Neuronal stem cell (in vitro differentiated cells): ENCODE measurements around the gene NUP93.
A peak's percentile ranks its signal among the peaks of the same experiment; 100 is the strongest.

Experiments
- DNase-seq: peaks from one replicate; pipeline ENCODE4 v3.0.0-alpha.2; 2013; ENCODE audit warnings: low spot score
- H2AFZ ChIP-seq: one replicate; pipeline ENCODE4 v1.6.1; 2013; ENCODE audit warnings: mild to moderate bottlenecking, low read length, inconsistent platforms
- H2AK5ac ChIP-seq: 2 replicates; pipeline ENCODE4 v1.6.1; 2013; ENCODE audit warnings: low read depth, mild to moderate bottlenecking, inconsistent platforms, low read length, moderate library complexity, mixed read lengths
- H2BK120ac ChIP-seq: 2 replicates; pipeline ENCODE4 v1.6.1; 2013; ENCODE audit warnings: low read depth, mild to moderate bottlenecking, inconsistent platforms, low read length, moderate library complexity, mixed read lengths
- H2BK12ac ChIP-seq: one replicate; pipeline ENCODE4 v1.6.1; 2013; ENCODE audit warnings: low read length, inconsistent platforms
- H2BK15ac ChIP-seq: 2 replicates; pipeline ENCODE4 v1.6.1; 2013; ENCODE audit warnings: mild to moderate bottlenecking, low read length, inconsistent platforms, mixed read lengths
- H2BK5ac ChIP-seq: one replicate; pipeline ENCODE4 v1.6.1; 2013; ENCODE audit warnings: inconsistent platforms, mild to moderate bottlenecking, low read length, moderate library complexity
- H3K14ac ChIP-seq: one replicate; pipeline ENCODE4 v1.6.1; 2013; ENCODE audit warnings: low read length, inconsistent platforms
- H3K18ac ChIP-seq: 2 replicates; pipeline ENCODE4 v1.6.1; 2013; ENCODE audit warnings: low read length, inconsistent platforms
- H3K23ac ChIP-seq: 2 replicates; pipeline ENCODE4 v1.6.1; 2013; ENCODE audit warnings: low read depth, mild to moderate bottlenecking, mixed read lengths, low read length, inconsistent platforms; ENCODE audit not compliant: poor library complexity
- H3K27ac ChIP-seq: replicated peaks from 3 replicates; pipeline ENCODE4 v1.5.1; 2013; ENCODE audit warnings: low read length, inconsistent platforms
- H3K27me3 ChIP-seq, 3 experiments: 2 replicates each; pipeline ENCODE4 v1.6.1; 2013; ENCODE audit warnings: low read length in 3 of 3, mild to moderate bottlenecking in 2 of 3, inconsistent platforms in 1 of 3, low read depth in 1 of 3, mixed read lengths in 1 of 3, moderate library complexity in 1 of 3; ENCODE audit not compliant: control insufficient read depth in 3 of 3, insufficient read depth in 3 of 3
- H3K36me3 ChIP-seq, 2 donors: replicated peaks in 1 of 2; 2 replicates each; pipeline ENCODE4 v1.6.1; 2013; ENCODE audit warnings: low read length in 2 of 2; ENCODE audit not compliant: control insufficient read depth in 2 of 2, insufficient read depth in 2 of 2
- H3K4ac ChIP-seq: 2 replicates; pipeline ENCODE4 v1.6.1; 2013; ENCODE audit warnings: inconsistent platforms, mild to moderate bottlenecking, low read length, moderate library complexity
- H3K4me1 ChIP-seq, 2 donors: 1 replicate in 1 of 2; 2 replicates in 1 of 2; pipeline ENCODE4 v1.6.1; 2013; ENCODE audit warnings: low read length in 2 of 2, low read depth in 1 of 2; ENCODE audit not compliant: control insufficient read depth in 2 of 2, insufficient read depth in 1 of 2
- H3K4me2 ChIP-seq: one replicate; pipeline ENCODE4 v1.6.1; 2013; ENCODE audit warnings: mild to moderate bottlenecking, low read length, inconsistent platforms; ENCODE audit not compliant: insufficient read depth, poor library complexity, severe bottlenecking
- H3K4me3 ChIP-seq, 2 donors: 2 replicates each; pipeline ENCODE4 v1.5.1; 2013; ENCODE audit warnings: low read length in 2 of 2, mild to moderate bottlenecking in 2 of 2, inconsistent platforms in 1 of 2, moderate library complexity in 1 of 2
- H3K79me1 ChIP-seq: one replicate; pipeline ENCODE4 v1.6.1; 2013; ENCODE audit warnings: low read depth, mild to moderate bottlenecking, inconsistent platforms, low read length, moderate library complexity
- H3K9ac ChIP-seq: one replicate; pipeline ENCODE4 v1.6.1; 2013; ENCODE audit warnings: mild to moderate bottlenecking, low read depth, low read length, inconsistent platforms; ENCODE audit not compliant: poor library complexity
- H3K9me3 ChIP-seq, 2 donors: replicated peaks in 1 of 2; 2 replicates each; pipeline versions ENCODE3 to v1.6.1; 2013; ENCODE audit warnings: low read length in 2 of 2, mild to moderate bottlenecking in 2 of 2, inconsistent platforms in 1 of 2, low read depth in 1 of 2, mixed read lengths in 1 of 2, moderate library complexity in 1 of 2; ENCODE audit not compliant: control insufficient read depth in 2 of 2, insufficient read depth in 1 of 2
- H4K8ac ChIP-seq: one replicate; pipeline ENCODE4 v1.6.1; 2013; ENCODE audit warnings: low read depth, mild to moderate bottlenecking, inconsistent platforms, low read length, moderate library complexity
- H4K91ac ChIP-seq: one replicate; pipeline ENCODE4 v1.6.1; 2013; ENCODE audit warnings: low read length, low read depth, mild to moderate bottlenecking, inconsistent platforms; ENCODE audit not compliant: poor library complexity
- WGBS, 2 donors: extraction: QIAGEN DNeasy Blood & Tissue Kit; methylation state at CpG; one replicate each; pipeline ENCODE4 v1.1.7; 2013; ENCODE audit warnings: missing lambda C conversion rate in 2 of 2, mixed read lengths in 1 of 2; ENCODE audit not compliant: insufficient read length in 2 of 2, insufficient replicate concordance in 1 of 2; ENCODE audit errors: extremely low coverage in 2 of 2; 5-methylcytosine and 5-hydroxymethylcytosine counted together

The NUP93 gene

GRCh38 chr16:56848029-56848936, 118.4 kb downstream of the NUP93 start:
- H2BK15ac ChIP-seq: no peak overlapping the region
- no peaks in the 10 kb centered on the region for H3K79me1 ChIP-seq
- no peaks in the 10 kb centered on the region for H3K27me3 ChIP-seq
- H4K8ac ChIP-seq: no peak overlapping the region
- no peak overlapping the region for H3K14ac ChIP-seq
- peaks cover 0 to 3% of the 10 kb centered on the region in 2 donors for H3K9me3 ChIP-seq
- H3K4ac ChIP-seq: no peak overlapping the region
- H3K9ac ChIP-seq: no peak overlapping the region
- WGBS, 2 donors: no CpG with 5 or more reads among the region's 11 CpGs
- H3K27ac ChIP-seq: no peak overlapping the region
- H3K4me1 ChIP-seq: peaks cover 10 to 16% of the 10 kb centered on the region in 2 donors
- no peak overlapping the region for H2BK12ac ChIP-seq
- no peak overlapping the region for H4K91ac ChIP-seq
- H3K36me3 ChIP-seq: peaks cover 11 to 27% of the 10 kb centered on the region in 2 donors
- H2AFZ ChIP-seq: no peak overlapping the region
- H3K4me3 ChIP-seq: no peak overlapping the region
- no peak overlapping the region for H2AK5ac ChIP-seq
- no peak overlapping the region for H2BK120ac ChIP-seq
- no peak overlapping the region for H2BK5ac ChIP-seq
- no peak overlapping the region for H3K23ac ChIP-seq
- no peak for DNase-seq
- H3K18ac ChIP-seq: no peak overlapping the region
- H3K4me2 ChIP-seq: no peak overlapping the region

- no peak overlapping the region for H2BK120ac ChIP-seq
- H4K8ac ChIP-seq: no peak overlapping the region
- no peak overlapping the region for H2BK15ac ChIP-seq
- no peak overlapping the region for H2AK5ac ChIP-seq
- no peak overlapping the region for H3K14ac ChIP-seq
- no peak overlapping the region for H2BK5ac ChIP-seq
- H3K27me3 ChIP-seq: no peaks in the 10 kb centered on the region
- no peaks in the 10 kb centered on the region for H3K79me1 ChIP-seq
- no peak overlapping the region for H3K18ac ChIP-seq
- H3K4ac ChIP-seq: no peak overlapping the region
- peaks cover 11 to 19% of the 10 kb centered on the region in 2 donors for H3K36me3 ChIP-seq
- H3K4me3 ChIP-seq: no peak overlapping the region
- peaks cover 0 to 3% of the 10 kb centered on the region in 2 donors for H3K9me3 ChIP-seq
- no peak for DNase-seq
- no CpG with 5 or more reads among the region's 7 CpGs for WGBS, 2 donors
- H2BK12ac ChIP-seq: no peak overlapping the region
- H3K27ac ChIP-seq: no peak overlapping the region
- no peak overlapping the region for H4K91ac ChIP-seq
- H2AFZ ChIP-seq: peak overlapping the region; percentile 24
- H3K4me1 ChIP-seq: peaks cover 10 to 16% of the 10 kb centered on the region in 2 donors
- H3K4me2 ChIP-seq: no peak overlapping the region
- H3K9ac ChIP-seq: no peak overlapping the region
- no peak overlapping the region for H3K23ac ChIP-seq
Measured at GRCh38 chr16:56848955-56849689, 119.2 kb downstream of the NUP93 start.

- peak overlapping the region; percentile 45 for H2AFZ ChIP-seq
Measured at GRCh38 chr16:56849690-56850680, 120.1 kb downstream of the NUP93 start.

More at GRCh38 chr16:56849690-56850680, 120.1 kb downstream of the NUP93 start:
- no peaks in the 10 kb centered on the region for H3K27me3 ChIP-seq
- peaks cover 10 to 16% of the 10 kb centered on the region in 2 donors for H3K4me1 ChIP-seq
- H3K4me3 ChIP-seq: no peak overlapping the region
- no peak overlapping the region for H4K91ac ChIP-seq
- H3K14ac ChIP-seq: no peak overlapping the region
- peaks cover 0 to 3% of the 10 kb centered on the region in 2 donors for H3K9me3 ChIP-seq
- no peak overlapping the region for H3K4me2 ChIP-seq
- H2BK12ac ChIP-seq: no peak overlapping the region
- H2BK15ac ChIP-seq: no peak overlapping the region
- H2AK5ac ChIP-seq: no peak overlapping the region
- no peak overlapping the region for H3K9ac ChIP-seq
- H3K18ac ChIP-seq: no peak overlapping the region
- DNase-seq: no peak
- H3K27ac ChIP-seq: no peak overlapping the region
- H2BK5ac ChIP-seq: no peak overlapping the region
- H3K36me3 ChIP-seq: peaks cover 6 to 10% of the 10 kb centered on the region in 2 donors
- H3K79me1 ChIP-seq: no peaks in the 10 kb centered on the region
- no peak overlapping the region for H2BK120ac ChIP-seq
- no peak overlapping the region for H4K8ac ChIP-seq
- WGBS, 2 donors: no CpG with 5 or more reads among the region's 11 CpGs
- no peak overlapping the region for H3K4ac ChIP-seq
- no peak overlapping the region for H3K23ac ChIP-seq
